Measurements from ENCODE around the gene ZBTB11. TPM values are rescaled to one million over a fixed set of nuclear protein-coding genes. Genes with fewer than 3 reads are reported as not detected.

Gene ZBTB11
- total and polyA plus RNA-seq, 9 of the 15 experiments (the other 6 are each of a cell fraction or from before 2014, with no cell fraction given) = 6.2 to 31.9 (median 21.4) TPM

DNA sequence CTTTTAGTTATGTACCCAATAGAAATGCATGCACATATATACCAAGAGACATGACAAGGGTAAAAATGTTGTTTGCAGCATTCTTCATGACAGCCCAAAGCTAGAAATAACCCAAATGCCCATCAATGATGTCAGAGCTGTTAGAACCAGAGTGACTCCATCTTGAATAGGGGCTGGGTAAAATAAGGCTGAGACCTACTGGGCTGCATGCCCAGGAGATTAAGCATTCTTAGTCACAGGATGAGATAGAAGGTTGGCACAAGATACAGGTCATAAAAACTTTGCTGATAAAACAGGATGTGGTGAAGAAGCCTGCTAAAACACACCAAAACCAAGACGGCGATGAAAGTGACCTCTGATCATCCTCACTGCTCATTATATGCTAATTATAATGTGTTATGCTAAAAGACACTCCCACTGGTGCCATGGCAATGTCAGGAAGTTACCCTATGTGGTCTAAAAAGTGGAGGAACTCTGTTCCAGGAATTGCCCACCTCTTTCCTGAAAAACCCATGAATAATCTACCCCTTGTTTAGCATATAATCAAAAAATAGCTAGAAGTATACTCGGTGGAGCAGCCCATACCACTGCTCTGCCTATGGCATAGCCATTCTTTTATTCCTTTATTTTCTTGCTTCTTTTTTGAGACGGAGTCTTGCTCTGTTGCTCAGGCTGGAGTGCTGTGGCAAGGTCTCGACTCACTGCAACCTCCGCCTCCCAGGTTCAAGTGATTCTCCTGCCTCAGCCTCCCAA lies 32.9 kb downstream of the ZBTB11 start (continued):
- TF ChIP-seq TAF7 (tag; IDR thresholded peaks at IDR 0.05) (peak; percentile 98), GABPB2 (CRISPR knock-in tag; conservative IDR thresholded peaks at IDR 0.05) (peak; percentile 91), ZBTB17 (CRISPR knock-in tag; IDR thresholded peaks at IDR 0.05) (peak; percentile 97), ZNF165 (CRISPR knock-in tag; IDR thresholded peaks at IDR 0.05; ENCODE audit: borderline replicate concordance) (peak; percentile 99), NFIX (CRISPR knock-in tag; IDR thresholded peaks at IDR 0.05; ENCODE audit: low read depth) (peak; percentile 88), ATF1 (CRISPR knock-in tag; IDR thresholded peaks at IDR 0.05) (no peak), ATF1 (tag; IDR thresholded peaks at IDR 0.05) (peak; percentile 88), ZNF23 (CRISPR knock-in tag; IDR thresholded peaks at IDR 0.05) (peak; percentile 96), PURB (CRISPR knock-in tag; IDR thresholded peaks at IDR 0.05; ENCODE audit: low read depth) (no peak), ZNF12 (CRISPR knock-in tag; IDR thresholded peaks at IDR 0.05) (no peak), FOXA3 (CRISPR knock-in tag; conservative IDR thresholded peaks at IDR 0.05 in 1 of 2, IDR thresholded peaks at IDR 0.05 in 1 of 2) (peak in 1 of 2 experiments; percentile 79; a peak in 2 of 4 replicates), ETS2 (tag; IDR thresholded peaks at IDR 0.05; ENCODE audit: borderline replicate concordance, poor library complexity, severe bottlenecking) (peak; percentile 95), CBX2 (IDR thresholded peaks at IDR 0.05; ENCODE audit: insufficient read depth, low read length, poor library complexity, severe bottlenecking) (no peak), ZKSCAN8 (CRISPR knock-in tag; IDR thresholded peaks at IDR 0.05) (peak; percentile 97), MYC (IDR thresholded peaks at IDR 0.05; ENCODE audit: low read depth, low read length) (no peak), MYC (CRISPR knock-in tag; IDR thresholded peaks at IDR 0.05; ENCODE audit: borderline replicate concordance, low read depth) (peak; percentile 99), HMG20B (CRISPR knock-in tag; IDR thresholded peaks at IDR 0.05) (peak; percentile 95)
- TF ChIP-seq, protein P1, sequence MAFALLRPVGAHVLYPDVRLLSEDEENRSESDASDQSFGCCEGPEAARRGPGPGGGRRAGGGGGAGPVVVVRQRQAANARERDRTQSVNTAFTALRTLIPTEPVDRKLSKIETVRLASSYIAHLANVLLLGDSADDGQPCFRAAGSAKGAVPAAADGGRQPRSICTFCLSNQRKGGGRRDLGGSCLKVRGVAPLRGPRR (CRISPR knock-in tag; IDR thresholded peaks at IDR 0.05) = peak; percentile 97
- TF ChIP-seq, protein P2, sequence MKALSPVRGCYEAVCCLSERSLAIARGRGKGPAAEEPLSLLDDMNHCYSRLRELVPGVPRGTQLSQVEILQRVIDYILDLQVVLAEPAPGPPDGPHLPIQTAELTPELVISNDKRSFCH (CRISPR knock-in tag; IDR thresholded peaks at IDR 0.05) = peak; percentile 95
- TF ChIP-seq, protein P2 (tag; IDR thresholded peaks at IDR 0.05) = peak; percentile 100
- TF ChIP-seq, protein P3, sequence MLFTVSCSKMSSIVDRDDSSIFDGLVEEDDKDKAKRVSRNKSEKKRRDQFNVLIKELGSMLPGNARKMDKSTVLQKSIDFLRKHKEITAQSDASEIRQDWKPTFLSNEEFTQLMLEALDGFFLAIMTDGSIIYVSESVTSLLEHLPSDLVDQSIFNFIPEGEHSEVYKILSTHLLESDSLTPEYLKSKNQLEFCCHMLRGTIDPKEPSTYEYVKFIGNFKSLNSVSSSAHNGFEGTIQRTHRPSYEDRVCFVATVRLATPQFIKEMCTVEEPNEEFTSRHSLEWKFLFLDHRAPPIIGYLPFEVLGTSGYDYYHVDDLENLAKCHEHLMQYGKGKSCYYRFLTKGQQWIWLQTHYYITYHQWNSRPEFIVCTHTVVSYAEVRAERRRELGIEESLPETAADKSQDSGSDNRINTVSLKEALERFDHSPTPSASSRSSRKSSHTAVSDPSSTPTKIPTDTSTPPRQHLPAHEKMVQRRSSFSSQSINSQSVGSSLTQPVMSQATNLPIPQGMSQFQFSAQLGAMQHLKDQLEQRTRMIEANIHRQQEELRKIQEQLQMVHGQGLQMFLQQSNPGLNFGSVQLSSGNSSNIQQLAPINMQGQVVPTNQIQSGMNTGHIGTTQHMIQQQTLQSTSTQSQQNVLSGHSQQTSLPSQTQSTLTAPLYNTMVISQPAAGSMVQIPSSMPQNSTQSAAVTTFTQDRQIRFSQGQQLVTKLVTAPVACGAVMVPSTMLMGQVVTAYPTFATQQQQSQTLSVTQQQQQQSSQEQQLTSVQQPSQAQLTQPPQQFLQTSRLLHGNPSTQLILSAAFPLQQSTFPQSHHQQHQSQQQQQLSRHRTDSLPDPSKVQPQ (CRISPR knock-in tag; IDR thresholded peaks at IDR 0.05; ENCODE audit: borderline replicate concordance) = peak; percentile 98
- TF ChIP-seq, protein P4, sequence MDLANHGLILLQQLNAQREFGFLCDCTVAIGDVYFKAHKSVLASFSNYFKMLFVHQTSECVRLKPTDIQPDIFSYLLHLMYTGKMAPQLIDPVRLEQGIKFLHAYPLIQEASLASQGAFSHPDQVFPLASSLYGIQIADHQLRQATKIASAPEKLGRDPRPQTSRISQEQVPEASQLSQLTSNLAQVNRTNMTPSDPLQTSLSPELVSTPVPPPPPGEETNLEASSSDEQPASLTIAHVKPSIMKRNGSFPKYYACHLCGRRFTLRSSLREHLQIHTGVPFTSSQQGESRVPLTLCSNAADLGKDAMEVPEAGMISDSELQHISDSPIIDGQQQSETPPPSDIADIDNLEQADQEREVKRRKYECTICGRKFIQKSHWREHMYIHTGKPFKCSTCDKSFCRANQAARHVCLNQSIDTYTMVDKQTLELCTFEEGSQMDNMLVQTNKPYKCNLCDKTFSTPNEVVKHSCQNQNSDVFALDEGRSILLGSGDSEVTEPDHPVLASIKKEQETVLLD (IDR thresholded peaks at IDR 0.05) = 0 out of 2 replicates have a peak, but pooled peaks have one; percentile 32

All from K562 (cell line).